DMS153 (cell line): ENCODE results near the gene RNF149.
A peak's percentile ranks its signal among the peaks of the same experiment; 100 is the strongest.
"Not testable (repeated sequence)": the region's sequence is repeated elsewhere in the genome, so short reads cannot be mapped to it uniquely, and the experiment has no call there.

Experiments used
- DNase-seq: peaks from one replicate; lab custom pipeline; 2025; lab: John Stamatoyannopoulos, UW

Gene RNF149

DNA sequence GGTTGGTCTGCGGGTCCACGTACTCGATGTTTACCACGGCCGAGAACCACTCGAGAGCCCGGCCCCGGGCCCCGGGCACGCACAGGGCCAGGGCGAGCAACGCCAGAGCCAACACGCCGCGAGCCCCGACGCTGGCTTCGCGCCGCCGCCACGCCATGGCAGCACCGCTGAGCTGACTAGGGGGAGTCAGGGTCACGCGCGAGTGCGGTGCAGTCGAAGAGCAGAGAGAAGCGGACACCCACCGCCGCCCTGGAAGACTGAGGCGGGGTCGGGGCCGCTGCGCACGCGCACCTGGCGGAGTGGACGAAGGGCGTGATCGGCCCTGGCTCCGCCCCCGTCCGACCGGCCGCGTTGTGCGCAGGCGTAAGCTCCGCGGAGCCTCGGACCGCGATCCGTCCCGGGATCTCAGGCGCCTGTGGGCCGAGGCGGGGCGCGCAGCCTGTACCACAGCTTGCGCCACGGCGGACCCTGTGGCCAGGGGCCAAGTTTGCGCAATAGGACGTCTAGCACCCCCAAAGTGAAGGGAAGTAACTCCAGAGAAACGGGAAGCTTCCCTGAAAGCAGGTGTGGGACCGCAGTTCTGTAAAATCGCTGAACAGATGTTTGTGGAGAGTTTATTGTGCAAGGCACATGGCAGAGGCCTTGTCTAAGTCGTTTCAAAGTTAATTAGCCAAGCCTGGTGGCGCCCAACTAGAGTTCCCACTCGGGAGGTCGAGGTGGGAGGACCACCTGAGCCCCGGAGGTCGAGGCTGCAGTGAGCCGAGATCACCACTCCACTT, at the start of gene RNF149:
Gene RNF149 (minus strand): TSS at position 270 of the 779 bp plus-strand sequence. CDS start 113 bp downstream, at position 157.
- DNase-seq = peak; percentile 61

- no peak for DNase-seq
Measured at GRCh38 chr2:101357376-101357775, 48.9 kb upstream of the RNF149 start.

DNA sequence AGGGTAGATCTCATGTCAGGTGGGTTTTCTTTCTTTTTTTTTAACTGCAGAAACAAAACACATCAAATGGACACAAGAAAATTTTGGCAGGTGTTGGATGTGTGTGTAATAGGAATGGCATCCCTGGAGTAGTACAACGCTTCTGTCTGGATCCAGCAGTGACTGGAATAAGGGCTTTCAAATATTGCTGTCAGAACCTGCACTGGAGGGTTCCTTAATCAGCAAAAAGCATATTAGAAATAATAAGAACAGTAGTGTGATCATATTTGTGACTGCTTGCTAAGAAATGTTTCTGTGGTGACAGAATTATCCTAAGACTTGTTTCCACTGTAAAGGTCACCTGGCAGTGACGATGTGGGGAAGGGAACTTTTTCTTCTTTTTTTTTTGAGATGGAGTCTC, 48.0 kb upstream of the RNF149 start:
- no peak for DNase-seq

DNA sequence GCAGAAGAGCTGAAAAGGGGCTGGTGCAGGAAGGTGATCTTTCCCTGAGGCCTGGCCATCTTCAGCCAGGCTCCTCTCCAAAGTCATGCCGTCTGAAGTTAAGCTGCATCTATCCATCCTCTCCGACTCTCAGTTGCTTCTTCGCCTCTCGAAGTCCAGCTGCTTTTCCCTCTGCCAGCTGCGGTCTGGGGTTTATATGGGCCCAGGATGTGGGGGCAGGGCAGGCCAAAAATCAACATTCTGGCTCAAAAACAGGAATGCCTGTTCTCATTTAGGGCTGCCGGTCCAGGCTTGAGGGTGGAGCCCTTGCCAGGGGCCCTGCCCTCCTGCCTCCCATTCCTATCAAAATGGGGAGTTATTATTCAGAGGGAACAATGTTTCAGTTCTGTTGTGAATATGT, 47.6 kb upstream of the RNF149 start:
- DNase-seq = no peak

GRCh38 chr2:101355401-101356054, 47.0 kb upstream of the RNF149 start:
- DNase-seq = no peak

DNA sequence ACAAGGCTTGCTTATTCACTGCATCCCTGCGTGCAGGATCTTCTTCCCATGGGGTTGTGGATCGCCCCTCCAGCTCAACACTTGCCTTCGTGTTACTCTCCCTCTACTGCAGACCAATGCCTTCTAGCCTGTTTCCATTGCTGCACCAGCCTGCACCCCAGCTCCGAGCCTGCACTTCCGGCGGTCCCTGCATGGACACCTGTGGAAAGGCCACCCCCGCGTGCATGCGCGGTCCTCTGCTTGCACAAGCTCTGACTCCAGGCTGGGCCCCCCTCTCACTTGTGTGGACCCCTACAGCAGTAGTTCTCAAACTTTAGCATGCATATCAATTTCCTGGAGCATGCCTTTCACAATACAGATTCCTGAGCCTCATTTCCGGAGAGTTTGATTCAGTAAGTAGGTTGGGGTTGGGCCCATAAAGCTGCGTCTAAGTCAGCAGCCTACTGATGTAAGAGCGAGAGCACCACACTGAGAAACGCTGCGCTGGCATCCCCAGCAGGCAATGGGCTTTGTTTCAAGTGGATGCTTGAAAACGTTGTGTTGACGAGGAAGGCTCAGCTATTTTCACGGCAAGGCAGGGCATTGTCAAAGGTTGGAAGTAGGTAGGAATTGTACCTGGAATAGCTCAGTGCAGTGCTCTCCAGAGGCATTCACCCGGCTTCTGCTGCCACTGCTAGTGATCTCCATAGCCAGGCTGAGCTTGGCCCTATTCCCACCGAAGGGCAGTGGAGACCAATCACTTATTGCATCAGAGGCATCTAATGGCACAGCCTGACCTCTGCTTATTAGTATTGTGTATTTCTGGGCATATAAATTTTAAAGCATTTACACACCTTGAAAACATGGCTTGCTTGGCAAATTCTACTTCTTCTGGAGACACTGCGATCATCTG, 46.2 kb upstream of the RNF149 start:
- no peak for DNase-seq

DNA sequence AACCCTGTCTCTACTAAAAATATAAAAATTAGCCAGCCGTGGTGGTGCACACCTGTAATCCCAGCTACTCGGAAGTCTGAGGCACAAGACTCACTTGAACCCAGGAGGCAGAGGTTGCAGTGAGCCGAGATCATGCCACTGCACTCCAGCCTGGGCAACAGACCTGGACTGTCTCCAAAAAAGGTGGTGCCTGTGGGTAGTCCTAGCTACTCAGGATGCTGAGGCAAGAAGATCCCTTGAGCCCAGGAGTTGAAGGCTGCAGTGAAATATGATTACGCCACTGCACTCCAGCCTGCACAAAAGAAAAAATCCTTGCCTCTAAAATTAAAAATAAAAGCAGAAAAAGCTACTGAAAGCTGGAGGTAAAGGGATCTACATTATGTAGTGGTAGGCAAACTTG, 44.1 kb upstream of the RNF149 start:
- not testable (repeated sequence) for DNase-seq

DNA sequence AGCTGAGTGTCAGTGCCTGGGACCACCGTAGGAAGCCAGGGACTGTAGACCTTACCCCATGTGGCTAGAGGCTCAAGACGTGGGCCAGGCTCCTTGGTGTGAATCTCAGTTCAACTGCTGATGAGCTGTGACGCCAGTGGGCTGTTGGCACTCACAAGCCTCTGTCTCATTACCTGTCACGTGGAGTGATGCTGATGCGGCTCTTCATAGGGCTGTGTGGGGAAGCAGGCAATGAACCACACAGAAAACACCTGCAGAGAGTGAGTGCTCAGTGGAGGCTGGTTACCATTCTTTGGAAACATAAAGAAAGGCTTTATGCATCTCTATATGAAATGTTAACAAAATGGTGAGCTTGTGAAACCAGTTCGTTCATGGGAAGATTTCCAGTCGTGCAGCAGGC, 42.7 kb upstream of the RNF149 start:
- no peak for DNase-seq

DNA sequence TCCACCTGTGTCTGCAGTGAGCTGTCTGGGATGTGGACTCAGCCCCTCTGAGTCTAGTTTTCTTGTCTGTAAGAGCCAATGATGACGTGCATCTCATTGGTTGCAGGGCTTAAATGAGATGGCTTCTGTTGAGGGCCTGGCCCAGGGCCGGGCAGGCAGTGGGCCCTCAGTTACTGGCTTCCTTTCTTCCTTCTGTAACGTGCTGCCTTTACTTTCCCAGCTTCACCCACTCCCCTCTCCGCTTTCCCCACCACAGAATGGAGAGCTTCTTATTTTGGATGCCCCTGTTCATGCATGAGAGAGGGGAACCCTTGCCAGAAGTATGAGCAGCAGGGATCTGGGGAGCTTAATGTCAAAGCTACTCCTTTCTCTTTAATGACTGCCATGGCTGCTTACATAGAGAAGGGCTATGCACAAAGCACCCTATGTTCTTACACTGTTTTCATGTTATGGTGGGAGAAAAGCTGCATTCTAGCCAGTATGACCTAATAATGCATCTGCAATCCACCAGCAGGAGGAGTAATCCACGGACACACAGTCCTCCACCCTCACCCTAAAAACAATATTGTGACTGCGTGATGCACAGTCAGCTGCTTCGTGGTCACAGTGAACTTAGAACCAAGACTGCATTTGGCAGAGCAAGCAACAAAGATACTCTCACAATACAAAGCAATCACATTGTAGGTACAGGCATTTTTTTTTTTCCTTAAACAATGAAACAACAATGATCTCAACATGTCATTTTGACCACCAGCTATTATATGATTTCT, 41.6 kb upstream of the RNF149 start:
- DNase-seq = no peak

GRCh38 chr2:101348883-101349282, 40.4 kb upstream of the RNF149 start:
- no peak for DNase-seq

DNA sequence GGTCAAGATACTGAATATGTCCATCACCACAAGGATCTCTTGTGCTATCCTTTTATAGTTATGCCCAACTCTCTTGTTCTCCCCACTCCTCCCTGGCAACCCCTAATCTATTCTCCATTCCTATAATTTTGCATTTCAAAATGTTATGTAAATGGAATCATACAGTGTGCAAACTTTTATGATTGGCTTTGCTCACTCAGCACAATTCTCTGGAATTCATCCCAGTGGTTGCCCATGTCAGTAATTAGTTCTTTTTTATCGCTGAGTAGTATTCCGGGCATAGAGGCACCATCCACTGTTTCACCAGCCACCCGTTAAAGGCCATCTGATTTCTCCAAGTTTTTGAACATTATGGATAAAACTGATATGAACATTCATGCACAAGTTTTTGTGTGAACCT, 38.4 kb upstream of the RNF149 start:
- DNase-seq = no peak

DNA sequence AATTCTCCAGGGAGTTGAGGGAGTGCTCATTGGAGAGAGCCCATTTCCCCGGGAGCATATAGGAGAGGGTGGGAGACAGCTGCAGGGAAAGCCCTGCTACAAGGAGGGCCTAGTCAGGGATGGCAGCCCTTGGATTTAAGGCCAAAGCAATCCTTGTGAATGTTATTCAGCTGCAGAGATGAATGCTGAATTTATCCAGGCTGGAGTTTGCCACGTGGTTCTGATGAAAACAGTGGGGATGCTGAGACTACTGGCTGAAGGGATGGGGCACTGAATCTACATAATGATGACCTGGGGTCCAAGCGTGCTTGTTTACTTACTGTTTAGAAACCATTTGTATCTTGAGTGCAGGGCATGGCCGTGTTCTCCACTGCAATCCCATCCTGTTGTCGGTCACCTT, 35.6 kb upstream of the RNF149 start:
- no peak for DNase-seq

DNA sequence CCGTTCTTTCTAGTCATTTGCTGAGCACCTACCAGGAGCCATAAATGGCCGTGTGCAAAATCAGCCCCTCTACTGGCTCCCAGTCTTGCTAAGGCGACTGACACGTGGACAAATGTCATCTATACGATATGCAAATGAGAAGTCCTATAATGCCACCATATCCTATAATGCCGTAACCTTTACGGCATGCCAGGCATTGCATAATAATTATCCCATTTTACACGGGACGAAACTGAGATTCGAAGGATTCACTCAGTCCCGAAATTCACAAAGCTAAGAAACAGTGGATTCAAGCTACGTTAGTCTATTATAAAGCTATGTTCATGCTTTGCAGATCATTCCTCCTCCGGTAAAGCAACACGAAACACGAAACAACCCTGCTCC, 34.1 kb upstream of the RNF149 start:
- DNase-seq = no peak

- peak; percentile 48 for DNase-seq
Measured at GRCh38 chr2:101341901-101342624, 33.6 kb upstream of the RNF149 start.

DNA sequence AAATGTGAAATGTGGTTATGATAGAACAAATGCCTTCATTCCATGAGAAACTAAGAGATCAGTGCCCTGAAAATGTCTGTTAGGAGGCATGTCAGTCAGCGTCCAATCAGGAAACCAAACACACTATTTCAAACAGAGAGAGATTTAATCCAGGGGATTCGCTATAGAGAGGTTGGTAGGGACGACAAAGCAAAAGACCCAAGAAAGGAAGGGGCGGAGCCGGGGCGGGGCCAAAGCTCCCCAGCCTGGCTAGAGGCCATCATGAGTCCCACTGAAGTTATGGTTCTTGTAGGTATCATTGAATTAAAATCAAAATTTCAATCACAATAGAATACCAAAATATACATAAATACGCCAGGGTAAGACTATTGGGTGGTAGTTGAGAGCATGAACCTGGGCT, 32.9 kb upstream of the RNF149 start:
- DNase-seq = peak; percentile 30

GRCh38 chr2:101340141-101340551, 31.6 kb upstream of the RNF149 start:
- no peak for DNase-seq

DNA sequence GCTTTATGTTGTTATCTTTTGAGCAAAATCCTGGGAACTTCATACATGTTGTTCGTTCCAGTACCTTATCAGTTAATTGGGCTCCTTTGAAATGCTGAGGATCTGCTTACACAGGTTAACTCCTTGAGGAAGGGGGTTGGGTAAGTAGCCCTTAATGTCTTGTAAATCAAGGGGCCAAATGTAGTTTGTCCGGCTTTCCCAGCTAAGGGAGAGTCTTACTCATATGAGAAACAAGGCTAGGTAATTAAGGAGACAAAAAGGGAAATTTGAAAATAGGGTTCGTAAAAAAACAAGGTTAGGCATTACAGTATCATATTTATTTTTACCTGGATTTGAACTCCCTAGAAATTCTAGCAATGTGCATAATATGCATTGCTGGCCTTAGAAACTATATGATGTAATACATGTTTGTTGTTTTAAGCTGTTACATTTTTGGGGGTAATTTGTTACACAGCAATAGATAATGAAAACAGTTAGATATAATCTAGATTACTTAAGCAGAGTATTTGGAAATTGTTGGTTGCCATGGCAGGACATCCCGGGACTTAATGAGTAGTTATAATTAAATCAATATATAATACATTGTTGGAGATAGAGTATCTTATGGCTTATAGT, 30.9 kb upstream of the RNF149 start:
- DNase-seq = no peak

DNA sequence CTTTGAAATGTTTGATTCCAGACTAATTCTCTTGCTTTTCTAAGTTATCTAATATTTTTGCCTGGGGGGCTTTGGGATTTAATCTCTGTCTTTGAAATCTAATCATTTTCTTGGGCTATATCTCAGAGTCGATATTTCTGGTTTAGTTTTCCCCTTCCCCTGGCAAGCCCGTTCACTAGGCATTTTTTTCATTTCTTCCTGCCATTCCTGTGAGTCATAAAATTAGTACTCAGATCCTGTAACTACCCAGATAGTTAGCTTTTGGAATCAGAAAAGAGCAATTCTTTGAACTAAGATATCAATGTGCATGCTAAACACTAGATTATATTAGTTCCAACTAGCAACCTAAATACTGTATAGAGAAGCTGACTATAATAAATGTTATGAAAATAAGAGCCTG, 29.4 kb upstream of the RNF149 start:
- DNase-seq = no peak

GRCh38 chr2:101332885-101333766, 24.6 kb upstream of the RNF149 start:
- DNase-seq = no peak

- no peak for DNase-seq
Measured at GRCh38 chr2:101331202-101331601, 22.7 kb upstream of the RNF149 start.
